ENCODE measurements around the gene GJB1. TPM values are rescaled to one million over a fixed set of nuclear protein-coding genes. Genes with fewer than 3 reads are reported as not detected.

The GJB1 gene
- total RNA-seq, 3 donors from 2014 or later = 1.8 to 6.9 TPM; not detected in 1

DNA sequence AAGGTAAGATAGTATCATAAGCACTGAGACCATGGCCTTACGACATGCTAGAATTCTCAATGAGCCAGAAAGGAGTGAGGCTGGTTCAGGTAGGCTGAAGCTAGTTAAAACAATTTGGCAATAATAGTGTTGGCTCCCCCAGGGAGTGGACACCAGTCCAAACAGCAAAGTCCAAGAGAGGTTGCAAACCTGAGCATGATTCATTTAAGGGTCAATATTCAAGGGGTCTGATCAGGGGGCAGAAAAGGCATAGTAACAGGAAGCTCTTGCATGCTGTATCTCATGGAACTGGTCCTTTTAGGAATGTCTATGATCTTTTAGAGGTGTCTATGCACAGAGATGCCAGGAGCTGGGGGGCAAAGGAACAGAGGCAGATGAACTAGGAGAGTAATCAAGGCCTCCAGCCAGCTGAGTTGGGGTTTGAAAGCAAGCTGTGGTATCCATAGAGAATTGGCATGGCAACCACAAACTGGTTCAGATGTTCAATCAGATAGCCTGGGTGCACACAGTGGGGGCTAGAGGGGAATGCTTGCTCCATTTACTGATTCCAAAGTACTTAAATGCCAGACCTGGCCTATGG is 5.1 kb downstream of the GJB1 start:
- H3K36me3 ChIP-seq = no peaks in the 10 kb centered on the region
- no peak overlapping the region for H3K4me3 ChIP-seq
- H3K27ac ChIP-seq = no peak overlapping the region
- H3K9me3 ChIP-seq = no peaks in the 10 kb centered on the region
- H3K4me1 ChIP-seq = no peaks in the 10 kb centered on the region
- TF ChIP-seq POLR2A (IDR thresholded peaks at IDR 0.05) (no peak), POLR2AphosphoS5 (IDR thresholded peaks at IDR 0.05) (no peak)
- TF ChIP-seq, protein P1, sequence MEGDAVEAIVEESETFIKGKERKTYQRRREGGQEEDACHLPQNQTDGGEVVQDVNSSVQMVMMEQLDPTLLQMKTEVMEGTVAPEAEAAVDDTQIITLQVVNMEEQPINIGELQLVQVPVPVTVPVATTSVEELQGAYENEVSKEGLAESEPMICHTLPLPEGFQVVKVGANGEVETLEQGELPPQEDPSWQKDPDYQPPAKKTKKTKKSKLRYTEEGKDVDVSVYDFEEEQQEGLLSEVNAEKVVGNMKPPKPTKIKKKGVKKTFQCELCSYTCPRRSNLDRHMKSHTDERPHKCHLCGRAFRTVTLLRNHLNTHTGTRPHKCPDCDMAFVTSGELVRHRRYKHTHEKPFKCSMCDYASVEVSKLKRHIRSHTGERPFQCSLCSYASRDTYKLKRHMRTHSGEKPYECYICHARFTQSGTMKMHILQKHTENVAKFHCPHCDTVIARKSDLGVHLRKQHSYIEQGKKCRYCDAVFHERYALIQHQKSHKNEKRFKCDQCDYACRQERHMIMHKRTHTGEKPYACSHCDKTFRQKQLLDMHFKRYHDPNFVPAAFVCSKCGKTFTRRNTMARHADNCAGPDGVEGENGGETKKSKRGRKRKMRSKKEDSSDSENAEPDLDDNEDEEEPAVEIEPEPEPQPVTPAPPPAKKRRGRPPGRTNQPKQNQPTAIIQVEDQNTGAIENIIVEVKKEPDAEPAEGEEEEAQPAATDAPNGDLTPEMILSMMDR (IDR thresholded peaks at IDR 0.05) = no peak
- DNase-seq (ENCODE audit: low spot score in 2 of 2) = no peak
- H3K27me3 ChIP-seq = peaks cover 0 to 60% of the 10 kb centered on the region in 2 donors
- intact Hi-C loops (cut with DNase I; ENCODE audit: low total_unique reads) = no loop called here

DNA sequence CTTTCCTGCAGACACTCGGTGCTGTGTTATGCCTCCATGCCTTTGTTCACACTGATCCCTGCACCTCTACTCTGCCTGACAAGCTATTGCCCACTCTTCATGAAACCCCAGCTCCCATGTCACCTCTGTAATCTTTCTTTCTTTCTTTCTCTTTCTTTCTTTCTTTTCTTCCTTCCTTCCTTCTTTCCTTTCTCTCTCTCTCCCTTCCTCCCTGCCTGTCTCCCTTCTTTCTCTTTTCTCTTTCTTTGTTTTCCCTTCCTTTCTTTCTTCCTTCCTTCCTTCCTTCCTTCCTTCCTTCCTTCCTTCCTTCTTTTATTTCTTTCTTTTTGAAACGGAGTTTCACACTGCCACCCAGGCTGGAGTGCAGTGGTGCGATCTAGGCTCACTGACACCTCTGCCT is 12.5 kb downstream of the GJB1 start:
- DNase-seq (ENCODE audit: low spot score in 2 of 2) = no peak
- no peak overlapping the region for H3K27ac ChIP-seq
- H3K27me3 ChIP-seq = peaks cover 0 to 10% of the 10 kb centered on the region in 2 donors
- no peak overlapping the region for H3K4me3 ChIP-seq
- no peaks in the 10 kb centered on the region for H3K4me1 ChIP-seq
- intact Hi-C loops (cut with DNase I; ENCODE audit: low total_unique reads) = no loop called here
- H3K36me3 ChIP-seq = no peaks in the 10 kb centered on the region
- no peaks in the 10 kb centered on the region for H3K9me3 ChIP-seq
- TF ChIP-seq POLR2A (IDR thresholded peaks at IDR 0.05) (no peak), POLR2AphosphoS5 (IDR thresholded peaks at IDR 0.05) (no peak)
- TF ChIP-seq, protein P1 (IDR thresholded peaks at IDR 0.05) = no peak

DNA sequence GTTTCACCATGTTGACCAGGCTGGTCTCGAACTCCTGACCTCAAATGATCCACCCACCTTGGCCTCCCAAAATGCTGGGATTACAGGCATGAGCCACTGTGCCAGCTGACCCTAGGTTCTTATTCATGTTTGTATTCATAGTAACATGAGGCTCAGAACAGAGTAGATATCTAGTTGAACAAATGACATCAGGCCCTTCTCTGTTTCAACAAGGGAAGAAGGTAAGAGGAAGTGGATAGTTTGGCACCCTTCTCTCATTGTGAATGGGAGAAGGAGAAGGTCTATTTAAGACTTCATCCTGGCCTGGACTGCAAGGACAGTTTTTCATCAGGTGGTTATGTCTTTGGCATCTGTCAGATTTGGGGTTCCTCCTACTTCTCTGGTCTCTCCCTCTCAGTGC is 13.8 kb downstream of the GJB1 start:
- Histone ChIP-seq H3K9me3 (no peaks in the 10 kb centered on the region), H3K4me1 (no peaks in the 10 kb centered on the region), H3K27ac (no peak overlapping the region), H3K36me3 (no peaks in the 10 kb centered on the region), H3K27me3 (peaks cover 0 to 22% of the 10 kb centered on the region in 2 donors), H3K4me3 (no peak overlapping the region)
- intact Hi-C loops (cut with DNase I; ENCODE audit: low total_unique reads) = no loop called here
- TF ChIP-seq, protein P1 (IDR thresholded peaks at IDR 0.05) = no peak
- TF ChIP-seq POLR2A (IDR thresholded peaks at IDR 0.05) = no peak
- no peak for TF ChIP-seq POLR2AphosphoS5 (IDR thresholded peaks at IDR 0.05)
- no peak for DNase-seq (ENCODE audit: low spot score in 2 of 2)

DNA sequence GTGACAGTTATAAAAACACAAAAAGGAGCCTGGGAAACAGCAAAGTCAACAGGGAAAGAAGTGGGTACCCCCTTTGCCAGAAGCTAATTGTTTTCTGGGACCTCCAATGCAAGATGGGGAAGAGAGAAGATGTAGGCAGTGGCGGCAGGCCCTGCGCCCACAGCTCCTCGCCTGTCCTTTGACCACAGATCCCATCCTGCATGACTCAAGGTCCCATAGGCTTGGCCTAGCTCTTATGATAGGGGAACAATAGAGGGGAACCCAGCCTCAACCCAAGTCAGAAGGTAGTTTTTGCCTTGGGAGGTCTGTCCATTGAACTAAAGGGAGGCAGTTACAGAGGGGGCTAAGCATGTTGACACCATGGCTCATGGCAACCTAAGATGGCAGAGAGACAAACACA is 16.8 kb downstream of the GJB1 start:
- no peak overlapping the region for H3K27ac ChIP-seq
- H3K4me1 ChIP-seq = no peaks in the 10 kb centered on the region
- H3K36me3 ChIP-seq = no peaks in the 10 kb centered on the region
- intact Hi-C loops (cut with DNase I; ENCODE audit: low total_unique reads) = no loop called here
- TF ChIP-seq POLR2AphosphoS5 (IDR thresholded peaks at IDR 0.05) (no peak), POLR2A (IDR thresholded peaks at IDR 0.05) (no peak)
- TF ChIP-seq, protein P1 (IDR thresholded peaks at IDR 0.05) = no peak
- no peaks in the 10 kb centered on the region for H3K9me3 ChIP-seq
- no peak for DNase-seq (ENCODE audit: low spot score in 2 of 2)
- H3K27me3 ChIP-seq = peaks cover 0 to 39% of the 10 kb centered on the region in 2 donors
- no peak overlapping the region for H3K4me3 ChIP-seq

DNA sequence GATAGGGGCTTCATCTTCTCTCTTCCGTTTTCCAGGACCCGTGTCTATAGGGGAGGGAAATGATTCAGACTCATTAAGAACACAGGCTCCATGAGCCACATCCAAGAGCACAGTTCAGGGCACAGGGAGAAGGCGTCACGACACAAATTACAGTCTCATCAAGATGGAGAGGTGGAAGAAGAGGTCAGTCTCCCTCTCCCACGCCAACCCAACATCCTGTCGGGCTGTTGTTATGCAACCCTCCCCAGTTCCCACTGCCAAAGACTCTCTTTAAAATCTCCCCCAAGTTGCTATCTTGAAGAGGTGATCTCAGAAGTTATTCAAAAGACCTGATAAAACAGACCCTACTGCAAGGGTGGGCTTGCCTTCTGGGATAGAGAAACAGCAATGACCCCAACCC is 18.3 kb downstream of the GJB1 start:
- TF ChIP-seq, protein P1 (IDR thresholded peaks at IDR 0.05) = no peak
- TF ChIP-seq POLR2AphosphoS5 (IDR thresholded peaks at IDR 0.05) = no peak
- TF ChIP-seq POLR2A (IDR thresholded peaks at IDR 0.05) = no peak
- Histone ChIP-seq H3K4me1 (no peaks in the 10 kb centered on the region), H3K27me3 (peaks cover 0 to 36% of the 10 kb centered on the region in 2 donors), H3K36me3 (no peaks in the 10 kb centered on the region), H3K4me3 (no peak overlapping the region), H3K9me3 (no peaks in the 10 kb centered on the region), H3K27ac (no peak overlapping the region)
- no peak for DNase-seq (ENCODE audit: low spot score in 2 of 2)
- intact Hi-C loops (cut with DNase I; ENCODE audit: low total_unique reads) = no loop called here

Measured in breast epithelium (tissue), 4 donors.